Measurements from ENCODE around the gene MYL6B.

Gene MYL6B

DNA sequence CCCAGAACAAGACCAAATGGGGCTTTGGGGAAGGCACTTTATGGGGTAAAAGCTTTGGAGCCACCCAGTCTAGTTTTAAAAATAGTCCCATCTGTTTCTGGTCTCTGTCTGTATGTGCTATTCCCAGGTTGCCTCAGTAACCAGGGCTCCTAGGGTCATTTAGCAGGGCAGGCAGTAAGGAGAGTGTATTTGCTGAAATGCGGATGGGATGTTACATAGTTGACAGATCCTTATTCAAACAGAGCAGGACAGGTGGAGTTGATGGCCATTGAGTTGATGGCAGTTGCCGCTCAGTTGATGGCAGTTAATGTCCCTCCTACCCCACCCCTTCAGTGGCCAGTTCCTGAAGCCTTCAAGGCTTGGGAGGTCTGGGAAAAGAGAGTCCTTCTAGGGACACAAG, 29.8 kb upstream of the MYL6B start:
- no peak for DNase-seq (ENCODE audit: low spot score)

DNA sequence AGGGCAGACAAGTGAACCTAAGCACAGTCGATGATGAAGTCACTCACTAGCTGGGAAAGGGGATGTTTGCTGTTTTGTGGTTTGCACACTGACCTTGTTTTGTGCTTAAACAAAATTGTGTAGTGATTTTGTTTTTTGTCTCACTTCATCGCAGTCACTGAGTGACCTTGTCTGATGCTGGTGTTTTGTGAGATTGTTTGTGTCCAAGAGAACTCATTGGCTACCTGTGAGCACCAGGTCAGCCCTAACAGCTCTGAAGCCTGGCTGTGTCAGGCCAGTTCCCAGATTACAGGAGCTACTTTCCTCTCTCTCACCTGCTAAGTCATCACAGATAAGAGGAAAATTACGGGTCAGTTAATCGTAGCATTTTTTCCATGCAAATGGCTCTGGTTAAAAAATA, 28.3 kb upstream of the MYL6B start:
- DNase-seq (ENCODE audit: low spot score) = no peak

DNA sequence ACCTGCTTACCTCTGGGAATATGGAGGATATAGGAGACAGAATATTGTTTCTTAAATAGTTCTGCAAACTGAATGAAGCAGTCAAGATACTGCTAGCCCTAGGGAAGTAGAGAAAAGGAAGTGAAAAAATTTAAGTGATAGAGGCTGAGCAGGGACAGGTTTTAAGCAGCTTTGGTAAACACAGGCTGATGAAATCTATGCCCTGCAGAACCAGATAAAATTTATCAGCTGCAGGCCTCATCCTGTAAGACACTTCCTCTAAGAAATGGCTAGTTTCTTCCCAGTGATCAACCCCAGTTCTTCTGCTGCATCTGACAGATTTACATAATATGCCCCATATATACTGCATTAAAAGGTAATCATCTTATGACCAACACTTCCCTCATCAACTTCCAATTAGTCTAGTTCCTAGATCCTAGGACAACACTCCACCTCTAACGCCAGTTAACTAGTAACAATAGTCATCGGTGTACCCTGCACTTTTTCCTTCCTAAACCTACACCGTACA, 25.6 kb upstream of the MYL6B start:
- no peak for DNase-seq (ENCODE audit: low spot score)

DNA sequence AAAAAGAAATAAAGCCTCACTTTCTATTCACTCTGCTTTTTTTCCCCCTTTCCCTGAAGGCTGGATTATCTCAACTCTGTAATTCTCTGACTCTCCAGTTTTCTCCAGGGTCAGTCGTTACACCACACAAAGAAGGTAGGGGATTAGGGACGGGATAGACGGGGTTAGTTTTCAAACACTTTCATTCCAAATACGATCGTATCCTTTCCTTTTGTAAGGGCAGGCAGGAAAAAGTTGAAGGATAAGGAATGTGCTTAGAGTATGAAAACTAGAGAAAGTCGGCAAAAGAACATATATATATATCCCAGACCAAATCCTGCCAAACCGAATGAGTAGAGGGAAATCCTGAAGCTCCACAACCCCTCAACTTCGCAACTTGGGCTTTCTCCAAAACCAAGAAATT, 24.9 kb upstream of the MYL6B start:
- no peak for DNase-seq (ENCODE audit: low spot score)

- peak; percentile 94 for DNase-seq (ENCODE audit: low spot score)
These were observed 24.3 kb upstream of the MYL6B start, which contains the start of gene ESYT1 for GRCh38 chr12:56127888-56128669. TSS of gene ESYT1 (plus strand) at chr12:56128267. CDS start at chr12:56128320, 53 bp downstream.

GRCh38 chr12:56128670-56129205, 23.6 kb upstream of the MYL6B start:
- peak; percentile 23 for DNase-seq (ENCODE audit: low spot score)

- peak; percentile 10 for DNase-seq (ENCODE audit: low spot score)
These were observed 23.0 kb upstream of the MYL6B start for GRCh38 chr12:56129206-56129941.

GRCh38 chr12:56129942-56130495, 22.4 kb upstream of the MYL6B start:
- DNase-seq (ENCODE audit: low spot score) = no peak

- no peak for DNase-seq (ENCODE audit: low spot score)
These were observed 21.5 kb upstream of the MYL6B start for GRCh38 chr12:56130876-56131275.

DNA sequence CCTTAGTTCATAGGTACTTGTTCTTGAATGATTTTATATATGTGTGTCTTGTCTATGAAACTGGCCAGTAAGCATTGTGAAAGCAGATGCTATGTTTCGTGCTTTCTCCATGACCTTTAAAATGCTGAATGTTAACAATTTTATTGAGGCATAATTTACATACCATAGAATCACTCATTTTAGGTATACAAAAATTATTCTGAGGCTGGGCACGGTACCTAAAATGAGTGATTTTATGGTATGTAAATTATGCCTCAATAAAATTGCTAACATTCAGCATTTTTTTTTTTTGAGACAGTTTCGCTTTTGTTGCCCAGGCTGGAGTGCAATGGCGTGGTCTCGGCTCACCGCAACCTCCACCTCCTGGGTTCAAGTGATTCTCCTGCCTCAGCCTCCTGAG, 17.5 kb upstream of the MYL6B start:
- DNase-seq (ENCODE audit: low spot score) = no peak

- DNase-seq (ENCODE audit: low spot score) = no peak
These were observed 14.4 kb upstream of the MYL6B start for GRCh38 chr12:56137853-56138571.

- DNase-seq (ENCODE audit: low spot score) = no peak
These were observed 10.2 kb upstream of the MYL6B start for GRCh38 chr12:56141946-56142784.

GRCh38 chr12:56143217-56143616, 9.2 kb upstream of the MYL6B start:
- DNase-seq (ENCODE audit: low spot score) = no peak

GRCh38 chr12:56143870-56144269, 8.5 kb upstream of the MYL6B start:
- DNase-seq (ENCODE audit: low spot score) = no peak

- no peak for DNase-seq (ENCODE audit: low spot score)
These were observed 7.2 kb upstream of the MYL6B start for GRCh38 chr12:56145217-56145616.

- DNase-seq (ENCODE audit: low spot score) = no peak
These were observed 5.6 kb upstream of the MYL6B start for GRCh38 chr12:56146492-56147460.

- DNase-seq (ENCODE audit: low spot score) = no peak
These were observed 1.8 kb upstream of the MYL6B start for GRCh38 chr12:56150563-56150962.

GRCh38 chr12:56151672-56152131, 685 bp upstream of the MYL6B start:
- DNase-seq (ENCODE audit: low spot score) = no peak

Measured in globus pallidus (tissue), 1 donor.